HFF-Myc (cell line): ENCODE data around the gene DNMT1.
"Not testable (repeated sequence)": the region's sequence is repeated elsewhere in the genome, so short reads cannot be mapped to it uniquely, and the experiment has no call there.

Source experiments
- DNase-seq: peaks from one replicate; pipeline ENCODE4 v3.0.0-alpha.2; 2011; ENCODE audit warnings: low read depth; ENCODE audit errors: extremely low read depth
- H3K4me3 ChIP-seq: replicated peaks from 2 replicates; pipeline ENCODE4 v1.5.1; 2011; ENCODE audit warnings: low read depth, mild to moderate bottlenecking, control low read depth, low read length
- TF ChIP-seq, protein P1 (sequence below): IDR thresholded peaks from 2 replicates; pipeline ENCODE4 v1.5.1; 2012; ENCODE audit warnings: mild to moderate bottlenecking, low read depth, low read length, control low read depth; ENCODE audit errors: missing control alignments

Gene DNMT1

DNA sequence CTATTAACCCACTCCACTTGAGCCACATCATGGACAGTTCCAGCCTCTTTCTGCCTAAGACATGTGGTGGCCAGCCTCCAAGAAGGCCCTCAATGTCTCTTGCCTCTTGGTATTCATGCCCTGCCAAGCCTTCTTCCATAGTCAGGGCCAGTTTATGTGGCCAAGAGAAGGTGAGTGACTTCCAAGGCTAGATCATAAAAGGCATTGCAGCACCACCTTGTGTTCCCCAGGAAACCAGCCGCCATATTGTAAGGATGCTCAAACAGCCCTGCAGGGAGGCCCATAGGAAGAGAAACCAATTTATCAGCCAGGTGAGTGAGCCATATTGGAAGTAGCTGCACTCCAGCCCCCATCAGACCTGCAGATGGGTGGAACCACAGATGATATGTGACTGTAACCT, 12.3 kb upstream of the DNMT1 start:
- DNase-seq, result no peak
- H3K4me3 ChIP-seq, result no peak overlapping the region
- TF ChIP-seq, protein P1, sequence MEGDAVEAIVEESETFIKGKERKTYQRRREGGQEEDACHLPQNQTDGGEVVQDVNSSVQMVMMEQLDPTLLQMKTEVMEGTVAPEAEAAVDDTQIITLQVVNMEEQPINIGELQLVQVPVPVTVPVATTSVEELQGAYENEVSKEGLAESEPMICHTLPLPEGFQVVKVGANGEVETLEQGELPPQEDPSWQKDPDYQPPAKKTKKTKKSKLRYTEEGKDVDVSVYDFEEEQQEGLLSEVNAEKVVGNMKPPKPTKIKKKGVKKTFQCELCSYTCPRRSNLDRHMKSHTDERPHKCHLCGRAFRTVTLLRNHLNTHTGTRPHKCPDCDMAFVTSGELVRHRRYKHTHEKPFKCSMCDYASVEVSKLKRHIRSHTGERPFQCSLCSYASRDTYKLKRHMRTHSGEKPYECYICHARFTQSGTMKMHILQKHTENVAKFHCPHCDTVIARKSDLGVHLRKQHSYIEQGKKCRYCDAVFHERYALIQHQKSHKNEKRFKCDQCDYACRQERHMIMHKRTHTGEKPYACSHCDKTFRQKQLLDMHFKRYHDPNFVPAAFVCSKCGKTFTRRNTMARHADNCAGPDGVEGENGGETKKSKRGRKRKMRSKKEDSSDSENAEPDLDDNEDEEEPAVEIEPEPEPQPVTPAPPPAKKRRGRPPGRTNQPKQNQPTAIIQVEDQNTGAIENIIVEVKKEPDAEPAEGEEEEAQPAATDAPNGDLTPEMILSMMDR, result no peak

DNA sequence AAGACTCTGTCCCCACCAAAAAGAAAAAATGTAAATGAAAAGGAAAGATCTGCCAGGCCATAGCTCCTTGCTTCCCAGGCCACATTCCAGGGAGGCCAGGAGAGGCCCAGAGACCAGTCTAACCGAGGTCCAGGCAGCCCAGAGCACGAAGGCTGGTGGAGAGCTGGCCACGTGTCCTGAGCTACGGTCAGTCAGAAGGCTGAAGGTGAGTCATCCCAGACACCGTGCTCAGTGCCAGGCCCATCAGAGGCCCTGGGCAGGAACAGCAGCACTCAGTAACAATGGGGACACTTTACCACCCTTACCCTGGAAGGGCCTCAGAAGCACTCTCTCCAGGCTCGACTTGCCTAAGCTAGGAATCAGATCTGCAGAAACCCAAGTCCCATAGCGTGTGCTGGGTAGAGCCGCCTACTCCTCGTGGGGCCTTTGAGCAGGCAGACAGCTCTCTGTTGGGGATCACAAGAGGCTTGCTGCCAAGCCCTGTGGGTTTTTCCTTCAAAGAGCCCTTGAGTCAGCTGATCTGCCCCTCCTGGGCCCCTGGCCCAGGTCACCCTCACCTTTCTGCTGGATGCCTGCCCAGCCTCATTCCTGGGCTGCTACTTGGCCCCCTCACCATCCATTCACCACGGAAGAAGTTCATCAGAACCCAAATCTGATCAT, 11.6 kb upstream of the DNMT1 start:
- H3K4me3 ChIP-seq, result no peak overlapping the region
- DNase-seq, result no peak
- TF ChIP-seq, protein P1, result no peak

DNA sequence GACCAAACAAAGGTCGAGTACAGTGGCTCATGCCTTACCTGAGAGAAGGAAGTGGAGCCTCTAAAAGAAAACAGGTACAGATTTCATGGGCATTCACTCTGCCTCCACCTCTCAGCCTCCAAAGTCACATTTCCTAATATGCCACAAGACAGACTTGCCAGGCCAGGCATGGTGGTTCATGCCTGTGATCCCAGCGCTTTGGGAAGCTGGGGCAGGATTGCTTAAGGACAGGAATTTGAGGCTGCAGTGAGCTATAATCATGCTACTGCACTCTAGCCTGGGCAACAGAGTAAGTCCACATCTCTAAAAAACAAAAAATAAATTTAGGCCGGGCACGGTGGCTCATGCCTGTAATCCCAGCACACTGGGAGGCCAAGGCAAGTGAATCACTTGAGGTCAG, 10.9 kb upstream of the DNMT1 start:
- TF ChIP-seq, protein P1, result no peak
- H3K4me3 ChIP-seq, result no peak overlapping the region

DNA sequence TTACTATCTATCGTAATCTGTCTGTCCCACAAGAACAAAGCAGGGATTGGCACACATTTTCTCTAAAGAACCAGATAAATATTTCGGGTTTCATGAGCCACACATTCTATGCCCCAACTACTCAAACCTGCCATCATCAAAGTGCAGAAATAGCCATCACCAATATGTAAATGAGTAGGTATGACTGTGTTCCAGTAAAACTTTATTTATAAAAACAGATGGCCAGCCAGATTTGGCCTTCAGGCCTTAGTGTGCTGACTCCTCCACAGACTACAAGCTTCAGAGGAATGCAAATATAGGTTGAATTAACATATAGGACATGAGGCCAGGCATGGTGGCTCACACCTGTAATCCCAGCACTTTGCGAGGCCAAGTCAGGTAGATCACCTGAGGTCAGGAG, 8.9 kb upstream of the DNMT1 start:
- no peak overlapping the region for H3K4me3 ChIP-seq
- DNase-seq, result no peak
- TF ChIP-seq, protein P1, result no peak

More for the DNA sequence above, 10.9 kb upstream of the DNMT1 start:
- DNase-seq, result no peak

DNA sequence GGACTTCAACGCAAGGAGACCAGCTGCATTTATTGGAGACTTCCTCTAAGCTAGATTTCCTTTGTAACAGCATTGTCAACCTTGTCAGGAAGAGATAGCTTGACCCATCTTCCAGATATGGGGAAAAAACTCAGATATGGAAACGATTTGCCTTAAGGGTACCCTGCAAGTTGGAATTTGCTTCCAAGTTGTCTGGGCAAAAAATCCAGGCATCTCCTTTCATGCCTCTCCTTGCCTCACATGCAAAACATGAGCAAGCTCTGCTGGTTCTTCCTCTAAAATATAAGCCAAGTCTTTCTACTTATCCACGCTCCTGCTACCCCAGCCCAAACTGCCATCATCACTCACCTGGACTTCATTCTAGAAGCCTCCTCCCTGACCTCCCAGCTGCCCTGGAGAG, 6.4 kb upstream of the DNMT1 start:
- no peak for DNase-seq
- TF ChIP-seq, protein P1, result no peak
- H3K4me3 ChIP-seq, result no peak overlapping the region

DNA sequence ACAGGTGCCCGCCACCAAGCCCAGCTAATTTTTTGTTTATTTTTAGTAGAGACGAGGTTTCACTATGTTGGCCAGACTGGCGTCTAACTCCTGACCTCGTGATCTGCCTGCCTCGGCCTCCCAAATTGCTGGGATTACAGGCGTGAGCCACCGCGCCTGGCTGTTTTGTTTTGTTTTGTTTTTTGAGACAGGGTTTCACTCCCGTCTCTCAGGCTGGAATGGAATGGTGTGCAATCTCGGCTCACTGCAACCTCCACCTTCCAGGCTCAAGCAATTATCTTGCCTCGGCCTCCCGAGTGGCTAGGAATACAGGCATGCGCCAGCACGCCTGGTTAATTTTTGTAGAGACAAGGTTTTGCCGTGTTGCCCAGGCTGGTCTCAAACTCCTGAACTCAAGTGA, 5.3 kb upstream of the DNMT1 start:
- not testable (repeated sequence) for DNase-seq, H3K4me3 ChIP-seq

DNA sequence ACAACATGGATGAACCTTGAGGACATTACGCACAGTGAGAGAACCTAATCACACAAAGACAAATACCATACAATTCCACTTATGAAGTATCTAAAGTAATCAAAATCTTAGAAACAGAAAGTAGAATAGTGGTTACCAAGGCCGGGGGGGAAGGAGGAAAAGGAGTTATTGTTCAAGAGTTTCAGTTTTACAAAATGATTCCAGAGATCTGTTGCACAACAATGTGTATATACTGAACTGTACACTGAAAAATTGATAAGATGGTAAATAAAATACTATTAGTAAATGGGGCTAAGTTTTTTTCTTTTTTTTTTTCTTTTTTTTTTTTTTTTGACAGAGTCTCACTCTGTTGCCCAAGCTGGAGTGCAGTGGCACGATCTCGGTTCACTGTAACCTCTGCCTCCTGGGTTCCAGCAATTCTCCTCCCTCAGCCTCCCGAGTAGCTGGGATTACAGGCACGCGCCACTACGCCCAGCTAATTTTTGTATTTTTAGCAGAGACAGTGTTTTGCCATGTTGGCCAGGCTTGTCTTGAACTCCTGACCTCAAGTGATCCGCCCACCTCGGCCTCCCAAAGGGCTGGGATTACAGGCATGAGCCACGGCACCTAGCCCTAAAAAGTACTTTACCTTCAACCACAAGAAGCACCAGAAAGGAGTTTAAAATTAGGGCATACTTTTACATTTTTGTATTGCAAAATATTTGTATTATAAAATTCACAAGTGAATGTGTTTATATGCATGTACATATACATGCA, 4.3 kb upstream of the DNMT1 start:
- not testable (repeated sequence) for DNase-seq, H3K4me3 ChIP-seq

DNA sequence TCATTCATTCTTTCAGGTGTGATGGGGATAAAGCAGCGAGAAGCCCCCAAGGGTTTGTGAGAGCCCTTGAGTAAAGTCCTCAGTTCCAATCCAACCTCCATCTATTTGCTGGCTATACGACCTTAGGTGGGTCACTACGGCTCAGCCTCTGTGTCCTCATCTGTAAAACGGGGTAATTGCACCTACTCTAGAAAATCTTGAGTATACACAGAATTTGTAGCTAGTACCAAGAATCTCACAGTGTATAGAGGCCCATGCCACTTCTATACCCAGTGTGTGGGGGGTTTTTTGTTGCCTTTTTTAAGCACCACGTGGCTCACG, 406 bp upstream of the DNMT1 start:
- TF ChIP-seq, protein P1, result no peak
- H3K4me3 ChIP-seq, result peak overlapping the region; percentile 97
- DNase-seq, result no peak
